GM19328 (cell line): ENCODE data around the gene SULT1B1.
"Not testable (repeated sequence)": the region's sequence is repeated elsewhere in the genome, so short reads cannot be mapped to it uniquely, and the experiment has no call there.

ENCODE experiments used
- ATAC-seq: cut with Tn5 transposase; IDR thresholded peaks from one replicate; pipeline ENCODE4 v1.9.1; 2021; ENCODE audit warnings: mild to moderate bottlenecking, moderate library complexity; ENCODE audit not compliant: unreplicated experiment

The SULT1B1 gene

GRCh38 chr4:69760455-69760854, at the start of gene SULT1B1:
Gene SULT1B1, minus strand, starts transcription at chr4:69760620. Its CDS starts 5,403 bp downstream, at chr4:69755217.
- no peak for ATAC-seq

GRCh38 chr4:69800599-69800998, 40.2 kb upstream of the SULT1B1 start:
- no peak for ATAC-seq

- no peak for ATAC-seq
Measured at GRCh38 chr4:69799337-69799736, 38.9 kb upstream of the SULT1B1 start.

- no peak for ATAC-seq
Measured at GRCh38 chr4:69793732-69794131, 33.3 kb upstream of the SULT1B1 start.

- ATAC-seq: no peak
Measured at GRCh38 chr4:69787879-69788278, 27.5 kb upstream of the SULT1B1 start.

- ATAC-seq: no peak
Measured at GRCh38 chr4:69786547-69786946, 26.1 kb upstream of the SULT1B1 start.

- ATAC-seq: no peak
Measured at GRCh38 chr4:69785211-69785831, 24.9 kb upstream of the SULT1B1 start.

GRCh38 chr4:69782651-69783310, 22.4 kb upstream of the SULT1B1 start:
- ATAC-seq: no peak

- ATAC-seq: no peak
Measured at GRCh38 chr4:69781458-69782418, 21.3 kb upstream of the SULT1B1 start.

- no peak for ATAC-seq
Measured at GRCh38 chr4:69780141-69780540, 19.7 kb upstream of the SULT1B1 start.

- no peak for ATAC-seq
Measured at GRCh38 chr4:69776696-69777095, 16.3 kb upstream of the SULT1B1 start.

GRCh38 chr4:69775321-69775867, 15.0 kb upstream of the SULT1B1 start:
- ATAC-seq: no peak

- ATAC-seq: no peak
Measured at GRCh38 chr4:69773484-69773883, 13.1 kb upstream of the SULT1B1 start.

- ATAC-seq: not testable (repeated sequence)
Measured at GRCh38 chr4:69768554-69768953, 8.1 kb upstream of the SULT1B1 start.

GRCh38 chr4:69765751-69766150, 5.3 kb upstream of the SULT1B1 start:
- ATAC-seq: no peak

GRCh38 chr4:69764311-69764710, 3.9 kb upstream of the SULT1B1 start:
- ATAC-seq: no peak

- ATAC-seq: no peak
Measured at GRCh38 chr4:69763233-69763632, 2.8 kb upstream of the SULT1B1 start.

GRCh38 chr4:69759189-69759604, 1.2 kb downstream of the SULT1B1 start:
- no peak for ATAC-seq

- ATAC-seq: no peak
Measured at GRCh38 chr4:69757464-69757863, 3.0 kb downstream of the SULT1B1 start.

GRCh38 chr4:69754926-69755580, 5.4 kb downstream of the SULT1B1 start:
- ATAC-seq: no peak

- no peak for ATAC-seq
Measured at GRCh38 chr4:69753686-69754085, 6.7 kb downstream of the SULT1B1 start.
